Ovary (tissue), 3 donors: ENCODE data around the gene NWD2.

Experiments
- EP300 ChIP-seq: sonication (generic); formaldehyde crosslinking; IDR thresholded peaks from one replicate; pipeline ENCODE4 v1.6.1; 2017; ENCODE audit warnings: antibody characterized with exemption
- TF ChIP-seq, protein P1 (sequence below), 3 donors: fragments of 450-650 bp in 2 of 3; fragments of 200-600 bp in 1 of 3; IDR thresholded peaks; one replicate each; pipeline versions ENCODE4 v1.5.1 to v1.8.0; 2016 to 2022; ENCODE audit warnings: antibody characterized with exemption in 3 of 3, mild to moderate bottlenecking in 1 of 3
- donor health status: DM: no; HTN: no; CAD: no.

DNA sequence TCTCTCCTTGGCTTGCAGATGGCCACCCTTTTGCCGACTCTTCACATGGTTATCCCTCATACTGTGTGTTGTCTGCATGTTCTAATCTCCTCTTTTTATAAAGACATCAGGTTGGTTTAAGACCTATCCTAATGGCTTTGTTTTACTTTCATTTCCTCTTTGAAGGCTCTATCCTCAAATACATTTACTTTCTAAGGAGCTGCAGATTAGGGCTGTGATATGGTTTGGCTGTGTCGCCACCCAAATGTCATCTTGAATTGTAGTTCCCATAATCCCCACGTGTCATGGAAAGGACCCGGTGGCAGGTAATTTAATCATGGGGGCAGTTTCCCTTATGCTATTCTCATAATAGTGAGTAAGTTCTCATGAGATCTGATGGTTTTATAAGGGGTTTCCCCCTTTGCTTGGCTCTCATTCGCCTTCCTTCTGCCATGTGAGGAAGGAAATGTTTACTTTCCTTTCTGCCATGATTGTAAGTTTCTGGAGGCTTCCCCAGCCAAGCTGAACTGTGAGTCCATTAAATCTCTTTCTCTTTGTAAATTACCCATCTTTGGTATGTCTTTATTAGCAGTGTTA lies 237.1 kb downstream of the NWD2 start:
- TF ChIP-seq, protein P1, sequence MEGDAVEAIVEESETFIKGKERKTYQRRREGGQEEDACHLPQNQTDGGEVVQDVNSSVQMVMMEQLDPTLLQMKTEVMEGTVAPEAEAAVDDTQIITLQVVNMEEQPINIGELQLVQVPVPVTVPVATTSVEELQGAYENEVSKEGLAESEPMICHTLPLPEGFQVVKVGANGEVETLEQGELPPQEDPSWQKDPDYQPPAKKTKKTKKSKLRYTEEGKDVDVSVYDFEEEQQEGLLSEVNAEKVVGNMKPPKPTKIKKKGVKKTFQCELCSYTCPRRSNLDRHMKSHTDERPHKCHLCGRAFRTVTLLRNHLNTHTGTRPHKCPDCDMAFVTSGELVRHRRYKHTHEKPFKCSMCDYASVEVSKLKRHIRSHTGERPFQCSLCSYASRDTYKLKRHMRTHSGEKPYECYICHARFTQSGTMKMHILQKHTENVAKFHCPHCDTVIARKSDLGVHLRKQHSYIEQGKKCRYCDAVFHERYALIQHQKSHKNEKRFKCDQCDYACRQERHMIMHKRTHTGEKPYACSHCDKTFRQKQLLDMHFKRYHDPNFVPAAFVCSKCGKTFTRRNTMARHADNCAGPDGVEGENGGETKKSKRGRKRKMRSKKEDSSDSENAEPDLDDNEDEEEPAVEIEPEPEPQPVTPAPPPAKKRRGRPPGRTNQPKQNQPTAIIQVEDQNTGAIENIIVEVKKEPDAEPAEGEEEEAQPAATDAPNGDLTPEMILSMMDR (IDR thresholded peaks at IDR 0.05) = no peak
- no peak for TF ChIP-seq EP300
